Endothelial cell of umbilical vein (primary cell): ENCODE data around the gene TMEM41B. TPM values are rescaled to one million over a fixed set of nuclear protein-coding genes. Genes with fewer than 3 reads are reported as not detected.

ENCODE experiments used
- BruUV-seq: library from RNA; stranded (reverse); fragments of 400-500 nt; replicated peaks from 2 replicates; lab custom pipeline; 2021; lab: Mats Ljungman, UMichigan
- CTCF ChIA-PET: fragments of 300-600, 350-600 bp; sonication (Branson Sonifier 250); formaldehyde crosslinking; loops from one replicate; lab custom pipeline; 2021; ENCODE audit warnings: antibody characterized with exemption, inconsistent platforms; lab: Charles Lee
- POLR2A ChIA-PET: fragments of 300-600, 350-600 bp; sonication (Branson Sonifier 250); formaldehyde crosslinking; loops from one replicate; lab custom pipeline; 2021; ENCODE audit warnings: antibody characterized with exemption, inconsistent platforms; lab: Charles Lee
- DNase-seq: peaks from one replicate; pipeline ENCODE4 v3.0.0-alpha.2; 2011; ENCODE audit warnings: low read depth, low spot score
- FAIRE-seq: peaks from 2 replicates; lab custom pipeline; 2011; peaks lifted over from hg19 to GRCh38; lab: Jason Lieb, UNC
- H2AFZ ChIP-seq: 2 replicates; pipeline ENCODE4 v1.6.0; 2012; ENCODE audit warnings: low read depth, low read length, control low read depth, inconsistent platforms
- H3K27ac ChIP-seq: 2 replicates; pipeline ENCODE4 v1.5.1; 2011; ENCODE audit warnings: low read depth, mild to moderate bottlenecking, control low read depth, low read length, moderate library complexity; ENCODE audit not compliant: insufficient read depth
- H3K27me3 ChIP-seq, 2 experiments: 2 replicates each; pipeline versions ENCODE4 v1.6.0 to v1.6.1; 2011; ENCODE audit warnings: low read length in 2 of 2, mixed read lengths in 1 of 2; ENCODE audit not compliant: control insufficient read depth in 2 of 2, insufficient read depth in 2 of 2
- H3K36me3 ChIP-seq, 2 experiments: 2 replicates in 1 of 2; 3 replicates in 1 of 2; pipeline ENCODE4 v1.5.1; 2011; ENCODE audit warnings: low read length in 2 of 2, mild to moderate bottlenecking in 1 of 2, moderate library complexity in 1 of 2; ENCODE audit not compliant: control insufficient read depth in 2 of 2, insufficient read depth in 2 of 2; ENCODE audit errors: extremely low read depth in 1 of 2
- H3K4me1 ChIP-seq: 3 replicates; pipeline ENCODE4 v1.5.1; 2011; ENCODE audit warnings: mild to moderate bottlenecking, low read length; ENCODE audit not compliant: control insufficient read depth, insufficient read depth; ENCODE audit errors: extremely low read depth
- H3K4me2 ChIP-seq: 2 replicates; pipeline ENCODE4 v1.6.1; 2011; ENCODE audit warnings: low read length, control low read depth, mixed read lengths; ENCODE audit not compliant: insufficient read depth
- H3K4me3 ChIP-seq, 3 experiments: fragments of 200-600 bp in 1 of 3; sonication (generic), shearing (Covaris generic) in 1 of 3; replicated peaks in 1 of 3; 2 replicates each; pipeline ENCODE4 v1.5.1; 2011 to 2016; ENCODE audit warnings: control low read depth in 3 of 3, low read length in 3 of 3, mild to moderate bottlenecking in 2 of 3, inconsistent platforms in 1 of 3, low read depth in 1 of 3, moderate library complexity in 1 of 3; ENCODE audit not compliant: insufficient read depth in 1 of 3
- H3K79me2 ChIP-seq: 2 replicates; pipeline ENCODE4 v1.6.0; 2012; ENCODE audit warnings: low read length, inconsistent platforms; ENCODE audit not compliant: control insufficient read depth, insufficient read depth
- H3K9ac ChIP-seq: replicated peaks from 2 replicates; pipeline ENCODE3; 2011; ENCODE audit warnings: low read length, control low read depth; ENCODE audit not compliant: insufficient read depth; ENCODE audit errors: extremely low read depth
- H3K9me1 ChIP-seq: replicated peaks from 3 replicates; pipeline ENCODE4 v1.6.0; 2011; ENCODE audit warnings: mild to moderate bottlenecking, low read length; ENCODE audit not compliant: control insufficient read depth, insufficient read depth; ENCODE audit errors: extremely low read depth
- H3K9me3 ChIP-seq: replicated peaks from 2 replicates; pipeline ENCODE4 v1.5.1; 2012; ENCODE audit warnings: low read length, inconsistent platforms; ENCODE audit not compliant: control insufficient read depth, insufficient read depth
- H4K20me1 ChIP-seq: replicated peaks from 2 replicates; pipeline ENCODE3; 2011; ENCODE audit warnings: mild to moderate bottlenecking, low read length; ENCODE audit not compliant: control insufficient read depth, insufficient read depth; ENCODE audit errors: extremely low read depth
- CTCF ChIP-seq, 2 donors: IDR thresholded peaks; 1 replicate in 1 of 2; 2 replicates in 1 of 2; pipeline ENCODE4 v1.5.1; 2011; ENCODE audit warnings: low read length in 2 of 2, mild to moderate bottlenecking in 2 of 2, moderate library complexity in 2 of 2, control low read depth in 1 of 2, inconsistent platforms in 1 of 2, low read depth in 1 of 2; ENCODE audit not compliant: insufficient read depth in 1 of 2; ENCODE audit errors: extremely low read depth in 1 of 2
- EZH2 ChIP-seq: IDR thresholded peaks from 2 replicates; pipeline ENCODE4 v1.6.1; 2012; ENCODE audit warnings: borderline replicate concordance, low read depth, mild to moderate bottlenecking, moderate library complexity, low read length, inconsistent platforms; ENCODE audit not compliant: severe bottlenecking
- FOS ChIP-seq: IDR thresholded peaks from 2 replicates; pipeline ENCODE4 v1.6.1; 2011; ENCODE audit warnings: mild to moderate bottlenecking, low read length, moderate library complexity, borderline replicate concordance; ENCODE audit not compliant: insufficient read depth
- GATA2 ChIP-seq: IDR thresholded peaks from 2 replicates; pipeline ENCODE4 v1.7.0; 2011; ENCODE audit warnings: low read depth, mild to moderate bottlenecking, moderate library complexity, mixed read lengths, low read length; ENCODE audit not compliant: insufficient read length, insufficient read depth
- JUN ChIP-seq: IDR thresholded peaks from 2 replicates; pipeline ENCODE4 v1.6.1; 2011; ENCODE audit warnings: borderline replicate concordance, low read depth; ENCODE audit not compliant: insufficient read length, insufficient read depth
- MAX ChIP-seq: IDR thresholded peaks from 2 replicates; pipeline ENCODE4 v1.6.1; 2011; ENCODE audit not compliant: insufficient read depth, insufficient read length
- MYC ChIP-seq: IDR thresholded peaks from one replicate; pipeline ENCODE4 v1.6.1; 2011; ENCODE audit warnings: mild to moderate bottlenecking, low read depth, low read length
- POLR2A ChIP-seq: IDR thresholded peaks from 2 replicates; pipeline ENCODE4 v1.6.1; 2012; ENCODE audit warnings: low read depth, mild to moderate bottlenecking, control low read depth, low read length
- POLR2AphosphoS5 ChIP-seq: IDR thresholded peaks from 2 replicates; pipeline ENCODE4 v1.6.1; 2012; ENCODE audit warnings: low read depth, mild to moderate bottlenecking, control low read depth, low read length, moderate library complexity; ENCODE audit not compliant: insufficient read depth
- dilution Hi-C: fragments of 300-500 bp; cut with MboI; formaldehyde crosslinking; loops from one replicate; pipeline ENCODE4 v1.15.0; 2019; ENCODE audit warnings: low sequenced_read_pairs; ENCODE audit not compliant: extremely low pct_ligation_motif_present
- intact Hi-C: fragments of 100-400 bp; cut with micrococcal nuclease; formaldehyde crosslinking; loops from one replicate; pipeline ENCODE4 v1.10.0; 2022
- polyA plus RNA-seq, 4 experiments: library from polyadenylated mRNA; depleted of rRNA in 3 of 4; stranded (reverse) in 3 of 4; unstranded in 1 of 4; fragments of >200 nt; gene quantifications; 2 replicates each; pipeline versions ENCODE4 v1.2.1 to v1.2.3, GENCODE V29; 2011 to 2012; ENCODE audit warnings: missing spikeins in 1 of 4
- total RNA-seq: library from RNA; stranded (reverse); gene quantifications from 2 replicates; pipeline ENCODE4 v1.2.3, GENCODE V29; 2021

Gene TMEM41B
- total and polyA plus RNA-seq, 2 donors (not counting 3 experiments of a cell fraction or from before 2014, with no cell fraction given): 16.6 to 39.0 TPM

DNA sequence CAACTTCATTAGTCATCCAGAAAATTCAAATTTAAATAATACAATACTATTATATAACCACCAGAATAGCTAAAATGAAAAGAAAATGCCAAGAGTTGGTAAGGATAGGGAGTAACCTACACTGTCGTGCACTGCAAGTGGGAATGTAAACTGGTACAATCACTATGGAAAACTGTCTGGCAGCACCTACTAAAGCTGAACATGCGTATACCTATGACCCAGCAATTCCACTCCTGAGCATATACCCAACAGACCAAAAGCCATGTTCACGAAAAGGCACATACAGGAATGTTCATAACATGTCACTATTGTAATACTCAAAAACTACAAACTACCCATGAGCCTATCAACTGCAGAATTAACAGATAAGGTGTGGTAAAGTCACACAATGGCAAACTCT is 81.9 kb downstream of the TMEM41B start:
- Histone ChIP-seq H4K20me1 (peaks cover 6% of the 10 kb centered on the region), H3K9me3 (no peaks in the 10 kb centered on the region), H3K4me3 (no peak overlapping the region), H3K79me2 (peaks cover 83% of the 10 kb centered on the region), H3K27me3 (no peaks in the 10 kb centered on the region), H3K9me1 (no peaks in the 10 kb centered on the region), H3K27ac (no peak overlapping the region), H2AFZ (no peak overlapping the region), H3K4me2 (no peak overlapping the region), H3K9ac (no peak overlapping the region), H3K36me3 (no peaks in the 10 kb centered on the region), H3K4me1 (peaks cover 5% of the 10 kb centered on the region)
- ChIA-PET CTCF (interaction anchor here (1.2 to 1.6 kb wide), 2 partner anchors 9 to 16 kb away, joined by 3 to 4 read pairs; no protein-coding TSS in a partner anchor), POLR2A (no interaction called here)
- dilution Hi-C loops: no loop called here
- intact Hi-C loops: no loop called here
- TF ChIP-seq POLR2A (no peak), MYC (no peak), CTCF (IDR thresholded peaks at IDR 0.05; ENCODE audit: extremely low read depth in 1 of 2, insufficient read depth in 1 of 2, low read depth in 1 of 2, low read length in 2 of 2) (no peak), MAX (no peak), EZH2 (no peak), JUN (no peak), FOS (no peak), POLR2AphosphoS5 (no peak), GATA2 (no peak)
- DNase-seq (no peak), FAIRE-seq (no peak)
- no TSS peak for BruUV-seq
